Placental pericyte (primary cell): ENCODE results near the gene PXN. TPM values are rescaled to one million over a fixed set of nuclear protein-coding genes. Genes with fewer than 3 reads are reported as not detected.

Experiments
- small RNA-seq: library from RNA; depleted of rRNA; stranded (forward); fragments of <200 nt; gene quantifications from one replicate; pipeline ENCODE3, GENCODE V24; 2012; ENCODE audit warnings: low replicate concordance
- total RNA-seq: library from RNA; depleted of rRNA; stranded (reverse); fragments of >200 nt; gene quantifications from 2 replicates; pipeline ENCODE4 v1.2.3, GENCODE V29; 2012

PXN gene
- total RNA-seq: 46.2 and 150 TPM in 2 replicates

DNA sequence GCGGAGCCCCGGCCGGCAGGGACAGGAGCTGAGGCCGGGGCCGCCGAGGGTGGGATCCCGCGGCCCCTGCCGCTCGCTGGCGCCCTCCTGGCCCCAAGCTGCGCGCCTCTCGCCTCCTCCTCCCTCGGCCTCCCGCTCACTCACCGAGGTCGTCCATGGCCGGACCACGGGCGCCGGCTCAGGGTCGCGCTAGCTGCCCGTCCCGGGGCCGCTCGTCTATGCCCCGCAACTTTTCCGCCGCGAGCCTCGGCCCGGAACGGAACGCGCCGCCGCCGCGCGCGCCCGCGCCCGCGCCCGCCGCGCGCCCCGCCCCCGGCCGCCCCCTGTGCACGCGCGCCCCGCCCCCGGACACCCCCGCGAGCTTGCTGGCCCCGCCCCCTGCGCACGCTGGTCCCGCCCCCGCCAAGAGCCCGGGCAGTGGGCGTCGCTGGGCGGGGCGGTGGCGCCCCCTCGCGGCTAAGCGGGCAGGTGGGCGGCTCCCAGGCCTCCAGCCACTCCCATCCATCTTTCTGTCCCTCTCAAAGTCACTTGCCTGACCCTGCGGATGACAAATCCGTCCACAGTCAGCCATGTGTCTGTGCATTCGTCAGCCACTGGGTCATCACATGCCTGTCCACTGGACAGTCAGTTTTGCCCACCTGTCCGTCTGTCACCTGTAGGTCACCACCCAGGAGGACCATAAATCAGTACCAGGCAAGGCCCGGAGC is at the start of gene PXN:
TSS of gene PXN (minus strand) at position 258 of the 707 bp plus-strand sequence. CDS start at position 157, 101 bp downstream.

DNA sequence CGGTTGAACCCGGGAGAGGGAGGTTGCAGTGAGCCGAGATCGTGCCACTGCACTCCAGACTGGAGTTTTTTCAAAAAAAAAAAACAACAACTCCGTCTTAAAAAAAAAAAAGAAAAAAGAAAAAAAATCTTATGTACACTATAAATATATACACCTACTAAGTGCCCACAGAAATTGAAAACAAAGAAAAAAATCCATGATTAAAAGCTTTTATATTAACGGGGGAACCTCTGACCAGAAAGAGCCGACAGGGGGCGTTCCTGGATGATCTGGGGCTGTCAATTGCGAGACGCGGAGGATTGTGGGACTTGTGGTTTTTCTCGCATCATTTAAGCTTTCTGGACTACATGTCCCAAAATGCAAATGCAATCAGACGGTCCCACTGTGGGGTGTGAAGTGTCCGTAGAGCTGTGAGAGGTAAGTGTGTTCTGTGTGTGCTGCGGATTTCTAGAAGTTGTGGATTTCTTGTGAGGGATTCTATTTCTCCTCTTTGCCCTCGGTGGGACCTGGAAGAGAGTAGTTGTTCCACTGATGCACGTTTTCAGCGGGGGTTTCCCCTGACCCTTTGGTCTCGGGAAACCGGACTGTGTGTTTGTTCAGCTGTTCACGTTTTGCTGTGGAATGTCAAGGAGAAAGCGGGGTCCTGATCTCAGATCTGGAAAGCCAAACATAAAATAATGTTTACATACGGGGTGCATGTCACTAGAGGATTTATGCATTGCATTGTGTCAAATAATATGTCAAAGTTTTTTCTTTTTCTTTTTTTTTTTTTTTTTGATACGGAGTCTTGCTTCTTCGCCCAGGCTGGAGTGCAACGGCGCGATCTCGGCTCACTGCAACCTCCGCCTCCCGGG is 36.7 kb upstream of the PXN start, which contains the start of gene SIRT4:
TSS of gene SIRT4 (plus strand) at position 360 of the 854 bp plus-strand sequence. CDS start 1,241 bp downstream, outside the sequence.

GRCh38 chr12:120292661-120293531 is 27.4 kb upstream of the PXN start, which contains the start of gene RNU4-1:
TSS of gene RNU4-1 (minus strand) at chr12:120293237.

DNA sequence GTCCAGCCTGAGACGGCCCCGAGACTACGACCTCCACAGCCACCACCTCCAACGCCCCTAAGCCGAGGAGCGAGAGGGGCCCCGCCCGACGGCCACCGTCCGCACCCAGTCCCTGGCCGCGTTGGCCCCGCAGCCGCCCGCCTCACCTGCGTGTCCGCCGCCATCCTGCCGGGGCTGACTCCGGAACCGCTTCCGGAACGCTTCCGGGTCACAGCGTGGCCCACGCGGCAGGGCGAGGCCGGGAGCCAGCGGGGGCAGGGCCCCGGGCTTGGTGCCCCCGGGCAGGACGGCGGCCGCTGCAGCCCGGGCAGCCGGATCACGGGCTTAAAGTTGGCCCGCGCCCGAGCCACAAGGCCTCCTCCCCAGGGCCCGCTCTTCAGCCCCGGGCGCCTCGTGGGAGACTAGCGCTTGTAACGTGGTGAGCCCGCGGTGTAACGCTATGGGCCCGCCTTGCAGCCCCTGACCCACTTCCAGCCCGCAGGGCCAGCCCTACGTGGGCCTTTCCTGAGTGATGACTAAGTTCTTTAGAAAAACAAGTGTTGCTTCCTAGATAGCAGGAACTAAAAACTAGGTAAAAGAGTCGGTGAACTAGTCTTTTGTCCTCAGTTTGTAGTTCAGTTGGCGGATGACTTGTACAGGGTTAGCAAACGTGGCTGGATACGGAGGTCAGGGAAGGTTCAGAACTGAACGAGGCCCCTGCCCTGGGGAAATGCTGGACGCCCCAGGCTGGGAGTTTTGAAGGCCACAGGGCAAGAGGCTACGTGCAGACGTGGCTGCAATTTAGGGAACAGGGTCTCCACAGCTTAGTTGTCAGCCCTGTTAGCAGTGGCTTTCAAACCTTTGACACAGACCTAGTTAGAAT is 70.8 kb downstream of the PXN start, which contains the start of gene GCN1:
TSS of gene GCN1 (minus strand) at position 182 of the 862 bp plus-strand sequence. CDS start at position 164, 18 bp downstream.

Small RNA genes lying within 50 kb of the gene (small RNA-seq; reads per million reads assigned to genes)
- 241 reads per million, percentile 99 among the genes with 10 or more reads in this experiment for gene RNU4-1
- 504 reads per million, percentile 99 among the genes with 10 or more reads in this experiment for gene RNU4-2
- not detected for gene RNU6-1088P

Other genes with a start within 250 kb of the PXN start
- 19.3 and 35.9 TPM in 2 replicates for gene RAB35, start 149.0 kb downstream of the PXN start, total RNA-seq
- 99.8 and 201 TPM in 2 replicates for gene GCN1, start 71.0 kb downstream of the PXN start, total RNA-seq
- gene RPLP0, start 64.6 kb downstream of the PXN start, total RNA-seq: 1,724 and 3,331 TPM in 2 replicates
- gene RNU4-2, start 26.2 kb upstream of the PXN start, total RNA-seq: under 0.01 TPM in 2 replicates
- gene RNU4-1, start 27.5 kb upstream of the PXN start, total RNA-seq: under 0.01 TPM in 2 replicates
- 0.66 and 0.86 TPM in 2 replicates for gene SIRT4, start 36.6 kb upstream of the PXN start, total RNA-seq
- not detected in 2 replicates for gene PLA2G1B, start 62.0 kb upstream of the PXN start, total RNA-seq
- not detected in 2 replicates for gene MSI1, start 103.4 kb upstream of the PXN start, total RNA-seq
- gene COX6A1, start 172.4 kb upstream of the PXN start, total RNA-seq: 260 and 322 TPM in 2 replicates
- 16.2 and 27.6 TPM in 2 replicates for gene TRIAP1, start 180.7 kb upstream of the PXN start, total RNA-seq
- 13.3 and 16.9 TPM in 2 replicates for gene GATC, start 180.7 kb upstream of the PXN start, total RNA-seq
- gene SRSF9, start 204.0 kb upstream of the PXN start, total RNA-seq: 132 and 154 TPM in 2 replicates
- gene DYNLL1, start 230.4 kb upstream of the PXN start, total RNA-seq: 228 and 256 TPM in 2 replicates